ENCODE results near the gene AOC3. TPM values are rescaled to one million over a fixed set of nuclear protein-coding genes. Genes with fewer than 3 reads are reported as not detected.
A peak's percentile ranks its signal among the peaks of the same experiment; 100 is the strongest.

Gene AOC3
- total and polyA plus RNA-seq, 2 of the 13 experiments (the other 11 are each of a cell fraction or from before 2014, with no cell fraction given): 8.7 to 51.7 TPM

DNA sequence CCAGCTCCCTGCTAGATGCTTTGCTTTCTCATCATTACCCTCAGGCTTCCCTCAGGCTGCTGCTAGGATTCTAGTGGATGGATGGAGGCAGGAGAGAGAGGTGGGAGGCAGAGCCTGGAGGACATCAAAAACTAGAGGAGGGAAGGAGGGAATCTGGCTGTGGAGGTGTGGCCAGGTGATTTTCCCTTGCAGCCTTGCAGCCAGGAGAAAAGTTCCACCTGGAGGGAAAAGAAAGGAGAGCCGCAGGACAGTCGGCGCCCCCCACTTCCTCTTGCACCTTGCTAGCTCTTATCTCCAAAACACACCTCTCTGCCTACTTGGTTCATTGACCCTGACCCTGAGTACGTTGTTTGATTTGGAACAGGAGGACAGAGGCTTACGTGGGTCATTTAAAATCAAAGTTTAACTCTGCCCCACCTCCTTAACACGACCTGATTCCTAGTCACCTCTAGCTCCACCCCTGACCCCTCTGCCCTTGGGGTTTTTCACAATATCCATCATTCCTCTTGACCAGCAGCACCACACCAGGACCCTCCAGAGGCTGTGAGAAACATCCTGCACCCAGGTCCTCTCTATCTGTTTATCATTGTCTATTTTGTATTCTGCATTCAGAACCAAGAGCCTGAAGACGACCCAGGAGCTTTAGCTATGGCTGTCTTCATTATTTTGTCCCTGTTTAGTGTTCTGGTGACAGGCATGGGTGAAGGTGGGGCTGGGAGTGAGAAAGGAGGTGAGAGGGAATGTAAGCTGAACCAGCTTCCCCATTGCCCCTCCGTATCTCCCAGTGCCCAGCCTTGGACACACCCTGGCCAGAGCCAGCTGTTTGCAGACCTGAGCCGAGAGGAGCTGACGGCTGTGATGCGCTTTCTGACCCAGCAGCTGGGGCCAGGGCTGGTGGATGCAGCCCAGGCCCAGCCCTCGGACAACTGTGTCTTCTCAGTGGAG lies 15.9 kb downstream of the AOC3 start (continued):
- TF ChIP-seq CCDC6 (CRISPR knock-in tag; IDR thresholded peaks at IDR 0.05) (0 out of 2 replicates have a peak, but pooled peaks have one; percentile 69), ADNP (CRISPR knock-in tag; IDR thresholded peaks at IDR 0.05) (no peak), SIX4 (CRISPR knock-in tag; IDR thresholded peaks at IDR 0.05) (peak; percentile 63; the same call in 1 of the 2 replicates), NCOA2 (CRISPR knock-in tag; IDR thresholded peaks at IDR 0.05) (peak; percentile 86), HNF4G (IDR thresholded peaks at IDR 0.05; ENCODE audit: borderline replicate concordance, low read depth, low read length) (peak; percentile 88), HNF4G (CRISPR knock-in tag; IDR thresholded peaks at IDR 0.05; ENCODE audit: borderline replicate concordance, low read depth) (peak; percentile 78; the same call in 1 of the 2 replicates), HNF4A (CRISPR knock-in tag; IDR thresholded peaks at IDR 0.05) (peak; percentile 93), BCL6 (CRISPR knock-in tag; IDR thresholded peaks at IDR 0.05) (peak; percentile 91), ZMAT3 (CRISPR knock-in tag; conservative IDR thresholded peaks at IDR 0.05) (no peak), FLYWCH1 (CRISPR knock-in tag; IDR thresholded peaks at IDR 0.05) (no peak), ZNF619 (CRISPR knock-in tag; IDR thresholded peaks at IDR 0.05) (peak; percentile 11; the same call in 1 of the 2 replicates), FOXP1 (IDR thresholded peaks at IDR 0.05) (no peak), FOXP1 (CRISPR knock-in tag; IDR thresholded peaks at IDR 0.05) (peak; percentile 81), ZNF224 (CRISPR knock-in tag; IDR thresholded peaks at IDR 0.05) (no peak), ZNF616 (CRISPR knock-in tag; IDR thresholded peaks at IDR 0.05; ENCODE audit: low read depth) (no peak), ZSCAN22 (CRISPR knock-in tag; IDR thresholded peaks at IDR 0.05) (no peak; the same call in 1 of the 2 replicates), RCOR2 (CRISPR knock-in tag; IDR thresholded peaks at IDR 0.05) (peak; percentile 74; the same call in 1 of the 2 replicates), ZNF703 (CRISPR knock-in tag; IDR thresholded peaks at IDR 0.05; ENCODE audit: borderline replicate concordance) (peak; percentile 52; the same call in 1 of the 2 replicates), MEF2D (CRISPR knock-in tag; IDR thresholded peaks at IDR 0.05) (peak; percentile 38)
- TF ChIP-seq, protein P1, sequence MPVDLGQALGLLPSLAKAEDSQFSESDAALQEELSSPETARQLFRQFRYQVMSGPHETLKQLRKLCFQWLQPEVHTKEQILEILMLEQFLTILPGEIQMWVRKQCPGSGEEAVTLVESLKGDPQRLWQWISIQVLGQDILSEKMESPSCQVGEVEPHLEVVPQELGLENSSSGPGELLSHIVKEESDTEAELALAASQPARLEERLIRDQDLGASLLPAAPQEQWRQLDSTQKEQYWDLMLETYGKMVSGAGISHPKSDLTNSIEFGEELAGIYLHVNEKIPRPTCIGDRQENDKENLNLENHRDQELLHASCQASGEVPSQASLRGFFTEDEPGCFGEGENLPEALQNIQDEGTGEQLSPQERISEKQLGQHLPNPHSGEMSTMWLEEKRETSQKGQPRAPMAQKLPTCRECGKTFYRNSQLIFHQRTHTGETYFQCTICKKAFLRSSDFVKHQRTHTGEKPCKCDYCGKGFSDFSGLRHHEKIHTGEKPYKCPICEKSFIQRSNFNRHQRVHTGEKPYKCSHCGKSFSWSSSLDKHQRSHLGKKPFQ (CRISPR knock-in tag; IDR thresholded peaks at IDR 0.05; ENCODE audit: insufficient replicate concordance): peak; percentile 77
- TF ChIP-seq, protein P2, sequence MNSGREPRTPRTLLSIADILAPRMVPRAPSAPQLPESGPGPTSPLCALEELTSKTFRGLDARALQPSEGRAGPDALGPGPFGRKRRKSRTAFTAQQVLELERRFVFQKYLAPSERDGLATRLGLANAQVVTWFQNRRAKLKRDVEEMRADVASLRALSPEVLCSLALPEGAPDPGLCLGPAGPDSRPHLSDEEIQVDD (CRISPR knock-in tag; IDR thresholded peaks at IDR 0.05; ENCODE audit: borderline replicate concordance): no peak
- TF ChIP-seq, protein P3, sequence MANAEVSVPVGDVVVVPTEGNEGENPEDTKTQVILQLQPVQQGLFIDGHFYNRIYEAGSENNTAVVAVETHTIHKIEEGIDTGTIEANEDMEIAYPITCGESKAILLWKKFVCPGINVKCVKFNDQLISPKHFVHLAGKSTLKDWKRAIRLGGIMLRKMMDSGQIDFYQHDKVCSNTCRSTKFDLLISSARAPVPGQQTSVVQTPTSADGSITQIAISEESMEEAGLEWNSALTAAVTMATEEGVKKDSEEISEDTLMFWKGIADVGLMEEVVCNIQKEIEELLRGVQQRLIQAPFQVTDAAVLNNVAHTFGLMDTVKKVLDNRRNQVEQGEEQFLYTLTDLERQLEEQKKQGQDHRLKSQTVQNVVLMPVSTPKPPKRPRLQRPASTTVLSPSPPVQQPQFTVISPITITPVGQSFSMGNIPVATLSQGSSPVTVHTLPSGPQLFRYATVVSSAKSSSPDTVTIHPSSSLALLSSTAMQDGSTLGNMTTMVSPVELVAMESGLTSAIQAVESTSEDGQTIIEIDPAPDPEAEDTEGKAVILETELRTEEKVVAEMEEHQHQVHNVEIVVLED (CRISPR knock-in tag; IDR thresholded peaks at IDR 0.05; ENCODE audit: borderline replicate concordance): peak; percentile 43
- TF ChIP-seq, protein P4, sequence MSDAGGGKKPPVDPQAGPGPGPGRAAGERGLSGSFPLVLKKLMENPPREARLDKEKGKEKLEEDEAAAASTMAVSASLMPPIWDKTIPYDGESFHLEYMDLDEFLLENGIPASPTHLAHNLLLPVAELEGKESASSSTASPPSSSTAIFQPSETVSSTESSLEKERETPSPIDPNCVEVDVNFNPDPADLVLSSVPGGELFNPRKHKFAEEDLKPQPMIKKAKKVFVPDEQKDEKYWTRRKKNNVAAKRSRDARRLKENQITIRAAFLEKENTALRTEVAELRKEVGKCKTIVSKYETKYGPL (CRISPR knock-in tag; IDR thresholded peaks at IDR 0.05): no peak
- TF ChIP-seq, protein P5, sequence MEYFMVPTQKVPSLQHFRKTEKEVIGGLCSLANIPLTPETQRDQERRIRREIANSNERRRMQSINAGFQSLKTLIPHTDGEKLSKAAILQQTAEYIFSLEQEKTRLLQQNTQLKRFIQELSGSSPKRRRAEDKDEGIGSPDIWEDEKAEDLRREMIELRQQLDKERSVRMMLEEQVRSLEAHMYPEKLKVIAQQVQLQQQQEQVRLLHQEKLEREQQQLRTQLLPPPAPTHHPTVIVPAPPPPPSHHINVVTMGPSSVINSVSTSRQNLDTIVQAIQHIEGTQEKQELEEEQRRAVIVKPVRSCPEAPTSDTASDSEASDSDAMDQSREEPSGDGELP (IDR thresholded peaks at IDR 0.05; ENCODE audit: borderline replicate concordance, low read depth): peak; percentile 43; the same call in 1 of the 2 replicates

Measured in HepG2 (cell line).